Immature natural killer cell (primary cell): ENCODE results near the gene GALNT8. TPM values are rescaled to one million over a fixed set of nuclear protein-coding genes. Genes with fewer than 3 reads are reported as not detected.

Experiments
- DNase-seq, 3 donors: peaks; one replicate each; pipeline ENCODE4 v3.0.0; 2022; ENCODE audit warnings: mixed read lengths in 1 of 3
- H3K27ac Mint-ChIP-seq, 6 donors: one replicate each; pipeline ENCODE4 v1.8.0; 2020; ENCODE audit warnings: mixed read lengths in 6 of 6, mild to moderate bottlenecking in 5 of 6, inconsistent platforms in 4 of 6, moderate library complexity in 3 of 6
- H3K27me3 Mint-ChIP-seq, 3 donors: one replicate each; pipeline ENCODE4 v1.8.0; 2020 to 2021; ENCODE audit warnings: low read depth in 3 of 3, mild to moderate bottlenecking in 3 of 3, mixed read lengths in 3 of 3, moderate library complexity in 3 of 3, inconsistent platforms in 1 of 3
- H3K36me3 Mint-ChIP-seq, 3 donors: one replicate each; pipeline ENCODE4 v1.8.0; 2020; ENCODE audit warnings: mixed read lengths in 3 of 3, inconsistent platforms in 2 of 3, mild to moderate bottlenecking in 2 of 3
- H3K4me1 Mint-ChIP-seq, 2 donors: one replicate each; pipeline ENCODE4 v1.8.0; 2020; ENCODE audit warnings: inconsistent platforms in 2 of 2, mild to moderate bottlenecking in 2 of 2, mixed read lengths in 2 of 2, moderate library complexity in 1 of 2
- H3K4me3 Mint-ChIP-seq, 5 donors: one replicate each; pipeline ENCODE4 v1.8.0; 2020; ENCODE audit warnings: mild to moderate bottlenecking in 5 of 5, mixed read lengths in 5 of 5, inconsistent platforms in 3 of 5, moderate library complexity in 3 of 5
- H3K9me3 Mint-ChIP-seq, 6 donors: one replicate each; pipeline ENCODE4 v1.8.0; 2020; ENCODE audit warnings: mild to moderate bottlenecking in 6 of 6, mixed read lengths in 6 of 6, inconsistent platforms in 4 of 6, moderate library complexity in 3 of 6
- polyA plus RNA-seq, 3 donors: library from polyadenylated mRNA; unstranded; fragments of 300-500 nt; fragmentation: Illumina TruSeq; gene quantifications; one replicate each; pipeline ENCODE4 v1.2.3, GENCODE V29; 2021

Gene GALNT8
- polyA plus RNA-seq, 3 donors from 2014 or later: 0.25 to 0.48 TPM; not detected in 1

DNA sequence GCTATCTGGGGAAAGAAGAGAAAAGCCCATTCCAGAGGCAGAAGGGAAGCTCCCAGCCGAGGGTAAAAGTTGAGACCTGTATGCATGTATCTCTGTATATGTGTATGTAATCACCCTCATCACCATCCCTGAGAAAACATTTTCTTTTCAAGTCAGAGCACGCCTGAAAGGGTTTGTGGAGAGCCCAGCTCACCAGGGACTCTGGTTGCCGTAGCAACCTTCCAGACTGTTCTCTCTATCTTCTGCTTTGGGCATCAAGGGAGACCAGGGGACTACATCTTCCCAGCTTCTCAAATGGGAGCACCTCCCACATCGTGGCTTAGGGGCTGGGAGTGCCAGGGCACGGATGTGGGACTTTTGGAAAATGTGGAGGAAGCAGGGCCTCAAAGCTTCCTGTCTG is 93.5 kb downstream of the GALNT8 start:
- Mint-ChIP-seq H3K36me3 (peaks cover 0 to 4% (median 0%) of the 10 kb centered on the region in 3 donors), H3K9me3 (no peaks in the 10 kb centered on the region), H3K4me1 (peaks cover 18% of the 10 kb centered on the region in 2 donors), H3K27me3 (peaks cover 5 to 16% (median 12%) of the 10 kb centered on the region in 3 donors), H3K4me3 (no peak overlapping the region), H3K27ac (no peak overlapping the region)
- no peak for DNase-seq

DNA sequence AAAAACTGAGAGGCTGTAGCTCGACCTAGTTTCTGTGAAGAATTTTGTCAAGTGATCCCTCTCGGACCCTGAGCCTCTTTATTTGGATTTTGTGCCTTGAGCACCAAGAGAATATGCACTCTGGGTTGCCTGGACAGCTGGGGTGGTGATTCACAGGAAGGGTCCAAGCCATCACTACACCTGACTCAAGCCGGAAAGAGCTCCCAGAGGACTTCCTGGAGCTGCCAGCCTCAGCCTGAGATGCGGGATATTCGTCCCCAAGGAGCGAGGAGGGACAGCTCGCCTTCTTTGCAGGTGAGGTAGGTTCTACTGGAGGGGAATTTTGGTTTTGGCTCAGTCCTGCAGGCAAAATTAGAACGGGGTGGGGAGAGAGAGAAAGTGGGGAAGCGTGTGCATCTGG is 94.3 kb downstream of the GALNT8 start:
- no peaks in the 10 kb centered on the region for H3K9me3 Mint-ChIP-seq
- DNase-seq: no peak

DNA sequence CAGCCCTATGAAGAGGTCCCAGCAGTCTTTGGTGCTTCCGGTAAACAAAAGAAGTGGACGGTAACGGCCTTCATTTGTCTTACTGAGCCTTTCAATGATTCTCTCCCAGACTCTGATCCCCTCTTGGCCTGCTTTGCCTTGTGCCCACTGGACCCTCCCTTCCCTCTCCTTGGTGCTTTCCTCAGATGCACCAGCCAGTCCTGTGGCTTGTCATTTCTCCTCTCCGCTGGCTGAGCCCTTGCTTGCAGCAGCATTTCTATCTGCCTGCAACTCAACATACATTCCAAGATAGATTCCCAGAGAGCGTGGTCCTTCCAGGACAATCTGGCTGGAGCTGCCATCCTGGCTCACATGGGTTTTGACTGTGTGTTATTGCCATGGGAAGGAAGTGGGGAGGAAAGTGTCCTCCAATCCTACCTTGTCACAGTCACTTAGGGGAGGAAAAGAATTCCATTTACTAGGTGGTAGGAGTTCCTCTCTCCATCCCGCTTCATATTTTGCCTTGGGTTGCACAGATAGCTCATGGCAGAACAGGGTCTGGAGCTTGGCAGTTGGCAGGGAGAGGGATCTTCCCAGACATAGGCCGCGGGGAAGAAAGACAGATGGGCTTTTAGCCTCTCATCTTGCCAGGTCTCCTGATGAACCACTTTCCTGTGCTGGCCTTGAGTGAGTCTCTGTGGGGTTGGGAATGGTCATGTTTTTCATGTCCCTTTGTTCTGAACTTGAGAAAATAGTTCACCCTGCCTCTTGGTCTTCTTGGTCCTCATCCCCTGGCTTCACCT is 96.7 kb downstream of the GALNT8 start:
- Mint-ChIP-seq H3K4me1 (peaks cover 0 to 3% of the 10 kb centered on the region in 2 donors), H3K4me3 (no peak overlapping the region), H3K27ac (no peak overlapping the region), H3K9me3 (no peaks in the 10 kb centered on the region), H3K36me3 (no peaks in the 10 kb centered on the region), H3K27me3 (peaks cover 3 to 7% (median 3%) of the 10 kb centered on the region in 3 donors)
- DNase-seq: no peak

More for the DNA sequence above, 94.3 kb downstream of the GALNT8 start:
- Mint-ChIP-seq H3K27ac (no peak overlapping the region), H3K27me3 (peaks cover 3 to 18% (median 12%) of the 10 kb centered on the region in 3 donors), H3K36me3 (peaks cover 0 to 4% (median 0%) of the 10 kb centered on the region in 3 donors), H3K4me3 (no peak overlapping the region), H3K4me1 (peaks cover 15 to 16% of the 10 kb centered on the region in 2 donors)

GRCh38 chr12:4817880-4818279 is 97.7 kb downstream of the GALNT8 start:
- no peaks in the 10 kb centered on the region for H3K9me3 Mint-ChIP-seq
- peaks cover 0 to 5% (median 0%) of the 10 kb centered on the region in 3 donors for H3K36me3 Mint-ChIP-seq
- peaks cover 3 to 7% (median 6%) of the 10 kb centered on the region in 3 donors for H3K27me3 Mint-ChIP-seq
- DNase-seq: no peak
- peak overlapping the region in 2 of 5 donors; percentile 1 to 6 for H3K4me3 Mint-ChIP-seq
- peak overlapping the region in 1 of 6 donors; percentile 62 for H3K27ac Mint-ChIP-seq
- H3K4me1 Mint-ChIP-seq: peaks cover 0 to 3% of the 10 kb centered on the region in 2 donors

- Mint-ChIP-seq H3K9me3 (no peaks in the 10 kb centered on the region), H3K4me3 (no peak overlapping the region), H3K4me1 (peaks cover 7 to 11% of the 10 kb centered on the region in 2 donors), H3K27me3 (peaks cover 3 to 6% (median 3%) of the 10 kb centered on the region in 3 donors), H3K27ac (no peak overlapping the region), H3K36me3 (peaks cover 0 to 5% (median 0%) of the 10 kb centered on the region in 3 donors)
- no peak for DNase-seq
Measured at GRCh38 chr12:4819654-4820053, 99.5 kb downstream of the GALNT8 start.

DNA sequence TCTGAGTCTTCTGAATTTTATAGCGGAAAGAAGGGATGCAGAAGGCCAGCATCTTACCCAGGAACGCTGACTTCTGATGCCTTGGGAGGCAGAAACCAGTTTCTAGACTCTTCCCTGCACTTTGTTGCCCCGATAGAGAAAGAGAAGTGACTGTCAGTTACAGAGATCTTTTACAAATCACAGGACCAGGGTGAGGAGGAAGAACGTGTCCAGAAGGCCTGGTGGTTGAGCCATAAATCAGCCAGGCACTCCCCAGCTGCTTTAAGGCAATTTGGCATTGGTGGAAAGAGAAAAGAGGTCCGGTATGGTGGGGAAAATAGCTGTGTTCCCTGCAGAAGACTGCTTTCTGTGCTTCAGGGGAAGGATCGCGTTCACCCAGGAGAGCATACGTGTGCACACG is 100.8 kb downstream of the GALNT8 start:
- no peak overlapping the region for H3K4me3 Mint-ChIP-seq
- H3K4me1 Mint-ChIP-seq: peaks cover 20 to 24% of the 10 kb centered on the region in 2 donors
- H3K9me3 Mint-ChIP-seq: no peaks in the 10 kb centered on the region
- no peak overlapping the region for H3K27ac Mint-ChIP-seq
- peaks cover 0 to 4% (median 2%) of the 10 kb centered on the region in 3 donors for H3K27me3 Mint-ChIP-seq
- H3K36me3 Mint-ChIP-seq: peaks cover 0 to 9% (median 0%) of the 10 kb centered on the region in 3 donors
- no peak for DNase-seq

Other genes with a start within 250 kb of the GALNT8 start
- 1 to 10 TPM; 1.8 to 4.4 (median 2.9) TPM for gene RAD51AP1, start 181.5 kb upstream of the GALNT8 start, polyA plus RNA-seq
- 10 to 100 TPM; 31.8 to 41.1 (median 36.9) TPM for gene DYRK4, start 158.2 kb upstream of the GALNT8 start, polyA plus RNA-seq
- 1 to 10 TPM in 1 of 3 donors, under 1 TPM in 1, not detected in 1; 0.11 to 2.0 TPM for gene AKAP3, start 71.3 kb upstream of the GALNT8 start, polyA plus RNA-seq
- 100 to 1,000 TPM; 148 to 267 (median 201) TPM for gene NDUFA9, start 71.3 kb upstream of the GALNT8 start, polyA plus RNA-seq
- gene KCNA1, start 189.5 kb downstream of the GALNT8 start, polyA plus RNA-seq: not detected